Stimulated activated CD8-positive, alpha-beta memory T cell treated with anti-CD3 and anti-CD28 coated beads, Interleukin-15, amount 100 ng/mL, for 4 hours (primary cell): ENCODE data around the gene ATR.
"Not testable (repeated sequence)": the region's sequence is repeated elsewhere in the genome, so short reads cannot be mapped to it uniquely, and the experiment has no call there.

Experiments
- DNase-seq, 2 donors: peaks; one replicate each; pipeline ENCODE4 v3.0.0-alpha.2; 2020; ENCODE audit warnings: low read depth in 2 of 2

ATR gene

GRCh38 chr3:142595141-142595540, 16.6 kb upstream of the ATR start:
- no peak for DNase-seq

- DNase-seq = not testable (repeated sequence)
Observed at GRCh38 chr3:142592268-142592667, 13.7 kb upstream of the ATR start.

- DNase-seq = no peak
Observed at GRCh38 chr3:142588703-142589102, 10.2 kb upstream of the ATR start.

GRCh38 chr3:142586803-142587406, 8.4 kb upstream of the ATR start:
- no peak for DNase-seq

GRCh38 chr3:142581070-142581469, 2.5 kb upstream of the ATR start:
- not testable (repeated sequence) for DNase-seq

GRCh38 chr3:142580061-142580423, 1.5 kb upstream of the ATR start:
- no peak for DNase-seq

- DNase-seq = no peak
Observed at GRCh38 chr3:142577696-142578328, 721 bp downstream of the ATR start.

GRCh38 chr3:142576792-142577191, 1.7 kb downstream of the ATR start:
- no peak for DNase-seq

- no peak for DNase-seq
Observed at GRCh38 chr3:142574665-142575064, 3.9 kb downstream of the ATR start.

GRCh38 chr3:142574223-142574622, 4.3 kb downstream of the ATR start:
- DNase-seq = not testable (repeated sequence)

GRCh38 chr3:142569422-142569821, 9.1 kb downstream of the ATR start:
- DNase-seq = not testable (repeated sequence)

- DNase-seq = no peak
Observed at GRCh38 chr3:142568393-142569017, 10.0 kb downstream of the ATR start.

- DNase-seq = no peak
Observed at GRCh38 chr3:142566096-142566495, 12.4 kb downstream of the ATR start.

GRCh38 chr3:142563496-142563997, 15.0 kb downstream of the ATR start:
- no peak for DNase-seq

GRCh38 chr3:142560118-142560517, 18.4 kb downstream of the ATR start:
- DNase-seq = no peak

- DNase-seq = no peak
Observed at GRCh38 chr3:142553741-142554140, 24.8 kb downstream of the ATR start.

GRCh38 chr3:142552579-142552978, 26.0 kb downstream of the ATR start:
- not testable (repeated sequence) for DNase-seq

GRCh38 chr3:142549986-142550385, 28.5 kb downstream of the ATR start:
- DNase-seq = no peak

- DNase-seq = no peak
Observed at GRCh38 chr3:142543307-142543706, 35.2 kb downstream of the ATR start.

- DNase-seq = no peak
Observed at GRCh38 chr3:142542054-142542453, 36.5 kb downstream of the ATR start.

- DNase-seq = no peak
Observed at GRCh38 chr3:142536519-142536918, 42.0 kb downstream of the ATR start.

- no peak for DNase-seq
Observed at GRCh38 chr3:142534543-142534942, 44.0 kb downstream of the ATR start.

GRCh38 chr3:142530296-142530695, 48.2 kb downstream of the ATR start:
- DNase-seq = no peak
